Skeletal muscle tissue (tissue), 4 donors: Measurements from ENCODE around the gene HS1BP3. TPM values are rescaled to one million over a fixed set of nuclear protein-coding genes. Genes with fewer than 3 reads are reported as not detected.
A peak's percentile ranks its signal among the peaks of the same experiment; 100 is the strongest.

Experiments used
- H3K27ac ChIP-seq: one replicate; pipeline ENCODE4 v1.7.0; 2013; ENCODE audit warnings: mild to moderate bottlenecking, low read depth, low read length, inconsistent platforms
- H3K27me3 ChIP-seq, 3 donors: one replicate each; pipeline ENCODE4 v1.7.0; 2013; ENCODE audit warnings: low read length in 3 of 3; ENCODE audit not compliant: control insufficient read depth in 3 of 3, insufficient read depth in 3 of 3
- H3K36me3 ChIP-seq, 3 donors: one replicate each; pipeline ENCODE4 v1.7.0; 2013; ENCODE audit warnings: low read length in 3 of 3; ENCODE audit not compliant: control insufficient read depth in 3 of 3, insufficient read depth in 3 of 3
- H3K4me1 ChIP-seq, 3 donors: one replicate each; pipeline ENCODE4 v1.7.0; 2013; ENCODE audit warnings: low read length in 3 of 3, mild to moderate bottlenecking in 3 of 3; ENCODE audit not compliant: control insufficient read depth in 3 of 3, insufficient read depth in 3 of 3
- H3K4me3 ChIP-seq, 3 donors: one replicate each; pipeline ENCODE4 v1.7.0; 2013; ENCODE audit warnings: low read length in 3 of 3
- H3K9ac ChIP-seq, 3 donors: one replicate each; pipeline ENCODE4 v1.7.0; 2013; ENCODE audit warnings: low read length in 3 of 3, mild to moderate bottlenecking in 3 of 3, moderate library complexity in 2 of 3, low read depth in 1 of 3
- H3K9me3 ChIP-seq, 3 donors: one replicate each; pipeline ENCODE4 v1.7.0; 2013; ENCODE audit warnings: low read length in 3 of 3; ENCODE audit not compliant: control insufficient read depth in 3 of 3
- total RNA-seq: library from RNA; depleted of rRNA; stranded (reverse); fragments of >200 nt; gene quantifications from one replicate; pipeline ENCODE4 v1.2.3, GENCODE V29; 2014
- donor health status: Osteomylitis.

The HS1BP3 gene
- total RNA-seq, 1 donor from 2014 or later = 10.4 TPM

GRCh38 chr2:20669562-20670314 lies 18.8 kb upstream of the HS1BP3 start:
- H3K27ac ChIP-seq = no peak overlapping the region
- H3K9me3 ChIP-seq = no peaks in the 10 kb centered on the region
- peaks cover 3 to 20% (median 17%) of the 10 kb centered on the region in 3 donors for H3K4me1 ChIP-seq
- no peaks in the 10 kb centered on the region for H3K36me3 ChIP-seq
- H3K27me3 ChIP-seq = peaks cover 82 to 85% (median 82%) of the 10 kb centered on the region in 3 donors
- no peak overlapping the region for H3K4me3 ChIP-seq
- H3K9ac ChIP-seq = no peak overlapping the region

- Histone ChIP-seq H3K27me3 (peaks cover 82 to 90% (median 86%) of the 10 kb centered on the region in 3 donors), H3K4me3 (no peak overlapping the region), H3K9me3 (no peaks in the 10 kb centered on the region), H3K4me1 (peaks cover 3 to 20% (median 14%) of the 10 kb centered on the region in 3 donors), H3K9ac (no peak overlapping the region), H3K27ac (no peak overlapping the region), H3K36me3 (no peaks in the 10 kb centered on the region)
Observed at GRCh38 chr2:20668871-20669475, 18.1 kb upstream of the HS1BP3 start.

- Histone ChIP-seq H3K9ac (no peak overlapping the region), H3K27me3 (peaks cover 82 to 90% (median 86%) of the 10 kb centered on the region in 3 donors), H3K27ac (no peak overlapping the region), H3K9me3 (no peaks in the 10 kb centered on the region), H3K4me3 (no peak overlapping the region), H3K36me3 (no peaks in the 10 kb centered on the region), H3K4me1 (peaks cover 3 to 20% (median 14%) of the 10 kb centered on the region in 3 donors)
Observed at GRCh38 chr2:20668451-20668850, 17.6 kb upstream of the HS1BP3 start.

GRCh38 chr2:20667531-20668401 lies 16.9 kb upstream of the HS1BP3 start:
- H3K27me3 ChIP-seq = peaks cover 86 to 94% (median 86%) of the 10 kb centered on the region in 3 donors
- H3K9ac ChIP-seq = peak overlapping the region in 1 of 3 donors; percentile 33
- H3K27ac ChIP-seq = no peak overlapping the region
- peaks cover 3 to 20% (median 14%) of the 10 kb centered on the region in 3 donors for H3K4me1 ChIP-seq
- peak overlapping the region in 2 of 3 donors; percentile 36 to 60 for H3K4me3 ChIP-seq
- no peaks in the 10 kb centered on the region for H3K36me3 ChIP-seq
- H3K9me3 ChIP-seq = no peaks in the 10 kb centered on the region

GRCh38 chr2:20667151-20667530 lies 16.2 kb upstream of the HS1BP3 start:
- H3K27ac ChIP-seq = no peak overlapping the region
- H3K27me3 ChIP-seq = peaks cover 86 to 93% (median 87%) of the 10 kb centered on the region in 3 donors
- H3K36me3 ChIP-seq = no peaks in the 10 kb centered on the region
- H3K4me1 ChIP-seq = peaks cover 3 to 20% (median 14%) of the 10 kb centered on the region in 3 donors
- no peaks in the 10 kb centered on the region for H3K9me3 ChIP-seq
- peak overlapping the region in 2 of 3 donors; percentile 36 to 60 for H3K4me3 ChIP-seq
- no peak overlapping the region for H3K9ac ChIP-seq

- H3K9me3 ChIP-seq = no peaks in the 10 kb centered on the region
- no peak within 1 kb of the TSS for H3K27ac ChIP-seq
- H3K4me1 ChIP-seq = peaks cover 3 to 20% (median 14%) of the 10 kb centered on the region in 3 donors
- H3K36me3 ChIP-seq = no peaks in the 10 kb centered on the region
- peak within 1 kb of the TSS; percentile 9 to 60 (median 45) for H3K4me3 ChIP-seq
- H3K9ac ChIP-seq = peak within 1 kb of the TSS in 1 of 3 donors; percentile 33
- H3K27me3 ChIP-seq = peaks cover 88 to 94% (median 89%) of the 10 kb centered on the region in 3 donors
Observed at GRCh38 chr2:20666304-20667150, 15.6 kb upstream of the HS1BP3 start, which contains the start of gene GDF7. GDF7 (plus strand) TSS chr2:20667144; CDS start chr2:20667240, 96 bp downstream.

GRCh38 chr2:20666005-20666303 lies 15.1 kb upstream of the HS1BP3 start:
- Histone ChIP-seq H3K9me3 (no peaks in the 10 kb centered on the region), H3K27ac (no peak overlapping the region), H3K9ac (peak overlapping the region in 1 of 3 donors; percentile 16), H3K4me1 (peaks cover 3 to 20% (median 14%) of the 10 kb centered on the region in 3 donors), H3K36me3 (no peaks in the 10 kb centered on the region), H3K27me3 (peaks cover 82 to 91% (median 83%) of the 10 kb centered on the region in 3 donors), H3K4me3 (peak overlapping the region; percentile 38 to 49 (median 45))

GRCh38 chr2:20665243-20666004 lies 14.5 kb upstream of the HS1BP3 start:
- no peaks in the 10 kb centered on the region for H3K9me3 ChIP-seq
- peak overlapping the region in 1 of 3 donors; percentile 25 for H3K9ac ChIP-seq
- peak overlapping the region; percentile 38 to 49 (median 45) for H3K4me3 ChIP-seq
- no peak overlapping the region for H3K27ac ChIP-seq
- no peaks in the 10 kb centered on the region for H3K36me3 ChIP-seq
- H3K4me1 ChIP-seq = peaks cover 3 to 20% (median 14%) of the 10 kb centered on the region in 3 donors
- H3K27me3 ChIP-seq = peaks cover 80 to 86% (median 81%) of the 10 kb centered on the region in 3 donors
